RPMI8226 (cell line): ENCODE results near the gene ZNF2.

ENCODE experiments used
- DNase-seq: peaks from one replicate; pipeline ENCODE4 v3.0.0-alpha.2; 2015

The ZNF2 gene

DNA sequence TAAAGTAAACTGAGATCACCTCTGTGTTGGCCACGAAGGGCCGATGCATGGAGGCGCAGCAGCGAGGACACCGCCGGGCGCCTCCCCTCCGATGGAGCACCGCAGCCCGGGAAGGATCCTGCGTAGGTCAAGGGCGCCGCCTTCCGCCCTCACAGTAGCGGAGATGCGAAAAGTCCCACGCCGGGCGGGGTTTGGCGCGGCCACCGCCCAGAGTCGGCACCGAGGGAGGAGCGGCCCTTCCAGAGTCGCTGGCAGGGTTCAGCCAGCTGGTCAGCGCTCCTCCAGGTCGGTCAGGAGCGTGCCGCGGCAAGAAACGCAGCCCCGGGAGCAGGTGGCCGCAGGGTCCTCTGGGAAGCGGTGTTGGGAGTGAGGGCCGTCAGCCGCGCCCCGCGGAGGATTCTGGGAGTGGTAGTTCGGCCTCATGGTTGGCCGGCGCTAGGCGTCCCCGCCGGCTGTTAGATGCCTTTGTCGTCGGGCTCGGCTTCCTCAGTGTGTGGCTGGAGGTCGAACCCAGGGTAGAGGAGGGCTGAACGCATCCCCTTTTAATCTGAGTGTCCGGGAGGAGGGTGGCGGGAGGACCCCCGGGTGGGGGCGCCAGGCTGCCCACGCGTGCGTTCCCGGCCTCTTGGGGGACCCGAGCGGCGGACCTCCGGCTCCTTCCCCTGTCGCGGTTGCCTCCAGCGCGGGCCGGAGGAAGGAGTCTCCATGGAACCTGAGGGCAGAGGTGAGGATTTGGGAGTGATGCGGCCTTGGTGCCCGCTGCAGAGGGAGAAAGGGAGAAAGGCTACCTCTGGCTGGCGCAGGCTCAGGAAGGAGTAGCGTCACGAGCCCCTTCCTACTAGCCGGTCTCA is 41.7 kb downstream of the ZNF2 start, which contains the start of gene ZNF892:
ZNF892 (plus strand) TSS at position 411 of the 851 bp plus-strand sequence; CDS start at position 706, 295 bp downstream.
- peak; percentile 88 for DNase-seq

DNA sequence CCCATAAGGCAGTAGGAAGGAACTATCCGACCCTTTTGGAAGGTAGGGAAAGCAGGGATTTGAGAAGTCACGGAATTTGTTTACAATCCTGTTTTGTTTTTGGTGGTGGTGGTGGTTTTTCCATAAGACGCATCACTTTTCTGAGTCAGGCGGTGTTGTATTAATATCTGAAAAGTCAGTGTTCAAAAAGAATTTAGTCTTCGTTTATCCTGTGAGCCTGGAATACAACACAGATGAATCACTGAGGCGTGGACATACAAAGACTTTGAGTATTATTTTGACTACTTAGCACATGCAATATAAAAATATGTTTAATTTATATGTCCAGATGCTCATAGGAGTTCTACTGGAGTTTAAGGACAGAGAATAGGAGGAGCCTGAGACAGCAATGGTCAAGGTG is 42.5 kb downstream of the ZNF2 start:
- no peak for DNase-seq

DNA sequence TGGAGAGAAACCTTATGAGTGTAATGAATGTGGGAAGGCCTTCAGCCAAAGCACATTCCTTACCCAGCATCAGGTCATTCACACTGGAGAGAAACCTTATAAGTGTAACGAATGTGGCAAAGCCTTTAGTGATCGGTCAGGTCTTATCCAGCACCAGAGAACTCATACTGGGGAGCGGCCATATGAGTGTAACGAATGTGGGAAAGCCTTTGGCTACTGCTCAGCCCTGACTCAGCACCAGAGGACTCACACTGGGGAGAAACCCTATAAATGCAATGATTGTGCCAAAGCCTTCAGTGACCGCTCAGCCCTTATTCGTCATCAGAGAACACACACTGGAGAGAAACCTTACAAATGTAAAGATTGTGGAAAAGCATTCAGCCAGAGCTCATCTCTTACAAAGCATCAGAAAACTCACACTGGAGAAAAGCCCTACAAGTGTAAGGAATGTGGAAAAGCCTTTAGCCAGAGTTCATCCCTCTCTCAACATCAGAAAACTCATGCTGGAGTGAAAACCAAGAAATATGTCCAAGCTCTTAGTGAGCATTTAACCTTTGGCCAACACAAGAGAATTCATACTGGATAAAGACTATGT is 49.5 kb downstream of the ZNF2 start:
- no peak for DNase-seq

DNA sequence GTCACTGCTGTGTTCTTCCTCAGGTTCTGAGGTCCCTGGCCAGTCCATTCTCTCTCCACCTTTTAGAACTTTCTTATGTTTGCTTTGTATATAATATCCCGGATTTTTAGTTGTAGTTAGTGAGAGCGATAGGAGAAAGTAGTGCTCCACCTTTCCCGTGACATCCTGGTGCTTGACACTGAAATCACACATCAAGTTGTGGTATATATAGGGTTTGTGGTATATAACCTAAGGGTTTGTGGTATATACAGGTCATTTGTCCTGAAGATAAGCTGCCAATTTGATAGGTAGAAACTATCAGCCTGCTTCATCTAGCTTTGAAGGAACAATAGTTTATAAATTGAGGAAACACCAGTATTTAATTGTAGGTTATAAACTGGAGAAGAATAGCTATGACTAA is 54.8 kb downstream of the ZNF2 start:
- no peak for DNase-seq

DNA sequence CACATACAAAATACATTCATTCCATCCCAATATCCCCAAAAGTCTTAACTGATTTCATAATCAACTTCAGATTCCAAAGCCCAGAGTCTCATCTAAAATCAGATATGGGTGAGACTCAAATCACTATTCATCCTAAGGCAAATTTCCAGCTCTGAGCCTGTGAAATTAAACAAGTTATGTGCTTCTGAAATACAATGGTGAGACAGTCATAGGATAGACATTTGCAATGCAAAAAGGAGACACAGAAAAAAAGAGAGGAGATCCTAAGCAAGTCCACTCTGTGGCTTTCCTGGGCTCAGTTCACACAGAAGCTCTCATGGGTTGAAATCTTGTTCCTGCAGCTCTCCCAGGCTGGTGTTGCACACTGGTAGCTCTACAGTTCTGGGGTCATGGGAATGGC is 60.0 kb downstream of the ZNF2 start:
- no peak for DNase-seq

DNA sequence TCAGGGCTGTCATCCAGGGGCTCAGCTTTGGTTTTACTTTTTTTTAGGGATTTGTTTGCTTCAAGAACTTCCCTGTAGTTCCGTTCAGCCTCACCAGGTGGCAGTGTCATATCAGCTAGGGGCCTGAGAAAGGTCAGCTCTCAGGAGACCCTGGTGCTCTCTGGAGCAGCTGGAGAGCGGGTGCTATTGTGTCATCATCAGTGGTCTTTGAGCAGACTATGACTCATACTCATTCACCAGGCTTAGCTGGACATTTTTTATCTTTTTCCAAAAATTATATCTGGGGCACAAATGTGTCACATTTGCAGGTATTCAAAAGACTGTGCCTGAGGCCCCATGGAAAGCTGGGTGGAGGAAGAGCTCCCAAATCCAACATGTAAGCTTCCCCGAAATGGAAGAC is 66.1 kb downstream of the ZNF2 start:
- peak; percentile 58 for DNase-seq

DNA sequence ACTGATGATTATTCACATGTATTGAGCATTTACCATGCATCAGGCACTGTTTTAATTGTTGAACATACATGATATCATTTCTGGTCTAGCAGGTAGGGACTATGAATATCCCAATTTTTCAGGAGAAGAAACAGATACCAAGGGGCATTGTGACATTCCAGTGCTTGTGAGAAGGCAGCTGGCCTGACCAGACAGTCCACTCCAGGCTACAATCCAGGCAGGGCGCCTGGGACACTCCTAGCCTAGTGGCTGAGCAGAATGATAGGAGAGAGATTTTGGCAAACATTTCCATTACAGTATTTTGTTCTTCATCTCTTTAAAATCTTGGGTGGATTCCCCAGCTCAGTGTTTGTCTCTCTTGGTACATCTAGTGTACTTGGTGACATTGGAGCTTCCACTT is 66.6 kb downstream of the ZNF2 start:
- no peak for DNase-seq
